ENCODE data around the gene ATE1.
"Not testable (repeated sequence)": the region's sequence is repeated elsewhere in the genome, so short reads cannot be mapped to it uniquely, and the experiment has no call there.

Gene ATE1

DNA sequence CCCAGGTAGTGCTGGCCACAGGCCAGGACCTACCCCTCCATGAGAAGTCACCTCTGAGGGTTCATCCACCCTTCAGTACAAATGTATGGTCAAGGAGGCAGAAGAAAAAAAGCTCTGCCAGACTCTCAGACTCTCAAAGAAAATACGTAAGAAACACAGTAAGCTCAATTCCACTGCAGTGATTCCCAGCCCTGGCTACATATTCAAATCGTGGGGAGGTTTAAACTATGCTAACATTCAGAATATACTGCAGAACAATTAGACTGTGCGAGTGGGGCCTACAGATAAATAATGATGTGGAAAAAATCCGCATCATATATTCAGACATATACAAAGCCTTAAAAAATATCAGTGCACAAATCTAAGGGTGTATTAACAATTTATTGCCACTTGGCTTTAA lies 162.6 kb downstream of the ATE1 start:
- Histone ChIP-seq H3K27ac (ENCODE audit: low read length) (no peak overlapping the region), H3K9me3 (ENCODE audit: insufficient read depth, low read length) (no peaks in the 10 kb centered on the region), H3K36me3 (replicated peaks; ENCODE audit: low read depth, low read length) (peaks cover 2% of the 10 kb centered on the region), H3K4me1 (ENCODE audit: low read length) (no peaks in the 10 kb centered on the region), H3K79me2 (ENCODE audit: low read length) (no peaks in the 10 kb centered on the region), H3K9ac (ENCODE audit: low read length) (no peak overlapping the region), H4K20me1 (ENCODE audit: insufficient read depth, low read length) (no peaks in the 10 kb centered on the region), H3K4me2 (ENCODE audit: low read length) (no peak overlapping the region), H3K4me3 (ENCODE audit: low read length) (no peak overlapping the region), H3K27me3 (ENCODE audit: low read depth, low read length) (no peaks in the 10 kb centered on the region), H2AFZ (ENCODE audit: low read depth, low read length) (no peak overlapping the region)
- TF ChIP-seq EZH2phosphoT487 (IDR thresholded peaks at IDR 0.05; ENCODE audit: low read depth) = no peak
- TF ChIP-seq, protein P1, sequence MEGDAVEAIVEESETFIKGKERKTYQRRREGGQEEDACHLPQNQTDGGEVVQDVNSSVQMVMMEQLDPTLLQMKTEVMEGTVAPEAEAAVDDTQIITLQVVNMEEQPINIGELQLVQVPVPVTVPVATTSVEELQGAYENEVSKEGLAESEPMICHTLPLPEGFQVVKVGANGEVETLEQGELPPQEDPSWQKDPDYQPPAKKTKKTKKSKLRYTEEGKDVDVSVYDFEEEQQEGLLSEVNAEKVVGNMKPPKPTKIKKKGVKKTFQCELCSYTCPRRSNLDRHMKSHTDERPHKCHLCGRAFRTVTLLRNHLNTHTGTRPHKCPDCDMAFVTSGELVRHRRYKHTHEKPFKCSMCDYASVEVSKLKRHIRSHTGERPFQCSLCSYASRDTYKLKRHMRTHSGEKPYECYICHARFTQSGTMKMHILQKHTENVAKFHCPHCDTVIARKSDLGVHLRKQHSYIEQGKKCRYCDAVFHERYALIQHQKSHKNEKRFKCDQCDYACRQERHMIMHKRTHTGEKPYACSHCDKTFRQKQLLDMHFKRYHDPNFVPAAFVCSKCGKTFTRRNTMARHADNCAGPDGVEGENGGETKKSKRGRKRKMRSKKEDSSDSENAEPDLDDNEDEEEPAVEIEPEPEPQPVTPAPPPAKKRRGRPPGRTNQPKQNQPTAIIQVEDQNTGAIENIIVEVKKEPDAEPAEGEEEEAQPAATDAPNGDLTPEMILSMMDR (IDR thresholded peaks at IDR 0.05; ENCODE audit: low read depth, low read length) = no peak

GRCh38 chr10:121764233-121764942 lies 163.4 kb downstream of the ATE1 start:
- Histone ChIP-seq H2AFZ (ENCODE audit: low read depth, low read length) (no peak overlapping the region), H3K4me1 (ENCODE audit: low read length) (no peaks in the 10 kb centered on the region), H3K27ac (ENCODE audit: low read length) (no peak overlapping the region), H3K9me3 (ENCODE audit: insufficient read depth, low read length) (no peaks in the 10 kb centered on the region), H3K36me3 (replicated peaks; ENCODE audit: low read depth, low read length) (peaks cover 5% of the 10 kb centered on the region), H3K9ac (ENCODE audit: low read length) (no peak overlapping the region), H3K4me3 (ENCODE audit: low read length) (no peak overlapping the region), H3K4me2 (ENCODE audit: low read length) (no peak overlapping the region), H4K20me1 (ENCODE audit: insufficient read depth, low read length) (no peaks in the 10 kb centered on the region), H3K27me3 (ENCODE audit: low read depth, low read length) (no peaks in the 10 kb centered on the region), H3K79me2 (ENCODE audit: low read length) (no peaks in the 10 kb centered on the region)
- TF ChIP-seq, protein P1 (IDR thresholded peaks at IDR 0.05; ENCODE audit: low read depth, low read length) = no peak
- no peak for TF ChIP-seq EZH2phosphoT487 (IDR thresholded peaks at IDR 0.05; ENCODE audit: low read depth)

GRCh38 chr10:121757241-121757640 lies 170.6 kb downstream of the ATE1 start:
- H3K36me3 ChIP-seq (replicated peaks; ENCODE audit: low read depth, low read length); H3K9ac ChIP-seq (ENCODE audit: low read length); H3K4me3 ChIP-seq (ENCODE audit: low read length); H3K27me3 ChIP-seq (ENCODE audit: low read depth, low read length); H3K79me2 ChIP-seq (ENCODE audit: low read length); H4K20me1 ChIP-seq (ENCODE audit: insufficient read depth, low read length); H3K4me2 ChIP-seq (ENCODE audit: low read length); H3K9me3 ChIP-seq (ENCODE audit: insufficient read depth, low read length); H2AFZ ChIP-seq (ENCODE audit: low read depth, low read length); H3K27ac ChIP-seq (ENCODE audit: low read length): not testable (repeated sequence)
- peaks cover 27% of the 10 kb centered on the region for H3K4me1 ChIP-seq (ENCODE audit: low read length)

- peaks cover 27% of the 10 kb centered on the region for H3K4me1 ChIP-seq (ENCODE audit: low read length)
- H3K79me2 ChIP-seq (ENCODE audit: low read length); H3K4me3 ChIP-seq (ENCODE audit: low read length); H3K27me3 ChIP-seq (ENCODE audit: low read depth, low read length); H2AFZ ChIP-seq (ENCODE audit: low read depth, low read length); H3K9ac ChIP-seq (ENCODE audit: low read length); H3K36me3 ChIP-seq (replicated peaks; ENCODE audit: low read depth, low read length); H4K20me1 ChIP-seq (ENCODE audit: insufficient read depth, low read length); H3K9me3 ChIP-seq (ENCODE audit: insufficient read depth, low read length); H3K4me2 ChIP-seq (ENCODE audit: low read length): not testable (repeated sequence)
- peak overlapping the region; percentile 99; the same call in 1 of the 2 replicates for H3K27ac ChIP-seq (ENCODE audit: low read length)
Measured at GRCh38 chr10:121755496-121755895, 172.3 kb downstream of the ATE1 start.

DNA sequence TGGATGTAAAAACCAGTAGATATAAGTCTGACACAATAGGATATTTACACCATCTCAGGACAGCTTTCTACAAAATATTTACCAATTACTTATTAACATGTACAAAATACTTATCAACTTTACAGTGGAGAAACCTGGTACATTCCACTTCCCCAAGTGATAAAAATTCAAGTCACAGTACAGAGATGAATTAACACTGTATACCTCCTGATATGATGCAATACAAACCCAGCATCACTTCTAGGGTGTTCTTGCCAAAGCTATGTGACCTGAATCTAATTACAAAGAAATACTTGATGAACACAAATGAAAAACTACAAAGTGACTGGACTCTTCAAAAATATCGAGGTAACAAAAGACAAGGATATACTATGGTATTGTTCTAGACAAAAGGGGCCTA lies 173.2 kb downstream of the ATE1 start:
- Histone ChIP-seq H3K9me3 (ENCODE audit: insufficient read depth, low read length) (0 out of 2 replicates have a peak, but pooled peaks cover 4% of the 10 kb centered on the region), H3K27me3 (ENCODE audit: low read depth, low read length) (no peaks in the 10 kb centered on the region), H4K20me1 (ENCODE audit: insufficient read depth, low read length) (no peaks in the 10 kb centered on the region), H3K79me2 (ENCODE audit: low read length) (no peaks in the 10 kb centered on the region), H3K4me3 (ENCODE audit: low read length) (peak overlapping the region; percentile 58), H3K27ac (ENCODE audit: low read length) (peak overlapping the region; percentile 99), H3K36me3 (replicated peaks; ENCODE audit: low read depth, low read length) (peaks cover 3% of the 10 kb centered on the region), H2AFZ (ENCODE audit: low read depth, low read length) (0 out of 2 replicates have a peak overlapping the region, but pooled peaks have one; percentile 39), H3K4me1 (ENCODE audit: low read length) (peaks cover 27% of the 10 kb centered on the region), H3K9ac (ENCODE audit: low read length) (peak overlapping the region; percentile 44), H3K4me2 (ENCODE audit: low read length) (peak overlapping the region; percentile 73)
- TF ChIP-seq, protein P1 (IDR thresholded peaks at IDR 0.05; ENCODE audit: low read depth, low read length) = no peak
- TF ChIP-seq EZH2phosphoT487 (IDR thresholded peaks at IDR 0.05; ENCODE audit: low read depth) = no peak
